DMS114 treated with DMSO at 0.1 percent for 48 hours (cell line): ENCODE measurements around the gene SLC38A6.

Experiments used
- DNase-seq: peaks from one replicate; lab custom pipeline; 2025; ENCODE audit not compliant: unreplicated experiment; lab: John Stamatoyannopoulos, UW

SLC38A6 gene

DNA sequence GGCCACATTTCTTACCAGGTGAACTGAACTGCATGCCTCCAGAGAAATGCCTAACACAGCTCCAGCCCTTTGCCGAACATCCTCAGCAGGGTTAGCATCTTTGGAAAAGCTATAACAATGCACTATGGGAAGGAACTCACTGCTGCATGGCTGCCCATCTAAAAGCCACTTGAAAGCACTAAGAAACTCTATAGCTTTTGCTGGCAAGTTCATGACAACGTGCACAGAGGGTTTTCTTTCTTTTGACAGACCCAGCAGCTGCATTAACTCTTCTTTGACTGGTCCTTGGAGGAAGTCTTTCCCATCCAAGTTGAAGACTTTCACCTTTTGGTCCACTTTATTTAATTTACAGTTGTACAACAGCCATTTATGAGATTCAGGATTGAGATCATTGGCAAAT lies 5.5 kb upstream of the SLC38A6 start:
- DNase-seq, result no peak

- DNase-seq, result no peak
Measured at GRCh38 chr14:60977847-60978246, 3.2 kb upstream of the SLC38A6 start.

GRCh38 chr14:60981633-60982455 lies 799 bp downstream of the SLC38A6 start:
- DNase-seq, result no peak

- DNase-seq, result no peak
Measured at GRCh38 chr14:60984196-60984595, 3.2 kb downstream of the SLC38A6 start.

GRCh38 chr14:60986500-60986899 lies 5.5 kb downstream of the SLC38A6 start:
- no peak for DNase-seq

DNA sequence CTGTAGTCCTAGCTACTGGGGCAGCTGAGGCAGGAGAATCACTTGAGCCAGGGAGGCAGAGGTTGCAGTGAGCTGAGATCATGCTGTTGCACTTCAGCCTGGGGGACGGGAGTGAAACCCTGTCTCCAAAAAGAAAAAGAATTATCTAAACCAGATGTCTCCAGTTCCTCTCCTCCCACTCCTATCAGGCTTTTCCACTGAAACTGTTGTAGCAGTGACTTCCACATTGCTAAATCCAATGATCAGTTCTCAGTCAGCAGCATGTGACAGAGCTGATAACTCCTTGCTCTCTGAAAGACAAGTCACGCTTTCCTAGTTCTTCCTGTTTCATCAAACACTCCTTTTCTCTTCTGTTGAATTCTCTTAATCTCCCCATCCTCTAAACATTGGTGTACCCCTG lies 8.6 kb downstream of the SLC38A6 start:
- DNase-seq, result no peak

GRCh38 chr14:60998617-60999016 lies 17.6 kb downstream of the SLC38A6 start:
- no peak for DNase-seq

DNA sequence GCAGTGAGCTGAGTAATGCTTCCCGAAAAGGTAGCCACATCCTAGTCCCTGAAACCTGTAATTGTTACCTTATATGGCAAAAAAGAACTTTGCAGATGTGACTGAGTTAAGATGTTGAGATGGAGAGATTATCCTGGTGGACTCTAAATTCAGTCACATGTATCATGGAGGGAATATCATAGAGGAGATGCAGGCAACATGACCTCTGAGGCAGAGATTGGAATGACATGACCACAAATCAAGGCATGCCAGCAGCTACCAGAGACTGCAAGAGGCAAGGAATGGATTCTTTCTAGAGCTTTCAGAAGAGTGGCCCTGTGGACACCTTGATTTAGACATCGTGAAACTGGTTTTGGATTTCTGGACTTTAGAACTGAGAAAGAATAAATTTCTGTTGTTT lies 18.5 kb downstream of the SLC38A6 start:
- DNase-seq, result no peak

DNA sequence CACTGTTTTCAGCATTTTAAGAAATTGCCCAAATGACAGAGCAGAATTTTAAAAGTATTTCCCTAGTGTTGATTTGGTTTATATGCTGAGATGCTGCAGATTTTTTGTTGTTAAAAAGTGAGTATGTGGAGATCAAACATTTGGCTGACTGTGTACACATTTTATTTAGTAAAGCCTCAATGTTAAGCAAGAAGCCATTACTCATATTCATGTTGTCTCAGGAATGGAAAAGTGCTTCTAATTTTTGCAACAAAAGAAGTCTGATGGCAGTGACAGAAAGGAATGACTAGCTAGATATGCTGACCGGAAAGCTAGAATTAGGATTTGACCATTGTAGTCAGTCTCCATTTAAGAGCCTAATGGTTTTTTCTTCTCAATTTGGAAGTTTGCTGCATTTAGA lies 22.5 kb downstream of the SLC38A6 start:
- no peak for DNase-seq

DNA sequence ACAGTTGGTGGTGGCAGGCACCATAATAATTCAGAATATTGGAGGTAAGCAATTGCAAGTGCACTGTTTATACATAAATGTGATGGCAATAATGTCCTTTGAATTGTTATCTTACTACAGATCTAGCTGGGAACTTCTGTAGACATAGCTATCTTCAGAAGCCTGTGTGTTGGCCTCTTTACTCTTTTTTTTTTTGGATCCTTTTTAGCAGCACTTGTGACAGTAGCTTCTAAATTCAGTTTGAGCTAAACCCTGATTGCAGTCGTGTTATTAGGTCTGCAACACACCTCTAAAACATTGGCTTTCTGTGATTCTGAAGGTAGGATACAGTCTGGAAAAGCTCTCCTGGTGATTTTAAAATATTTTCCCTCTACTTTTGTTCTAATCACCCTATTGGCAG lies 38.5 kb downstream of the SLC38A6 start:
- DNase-seq, result no peak

GRCh38 chr14:61025251-61026223 lies 44.5 kb downstream of the SLC38A6 start:
- peak; percentile 67 for DNase-seq

DNA sequence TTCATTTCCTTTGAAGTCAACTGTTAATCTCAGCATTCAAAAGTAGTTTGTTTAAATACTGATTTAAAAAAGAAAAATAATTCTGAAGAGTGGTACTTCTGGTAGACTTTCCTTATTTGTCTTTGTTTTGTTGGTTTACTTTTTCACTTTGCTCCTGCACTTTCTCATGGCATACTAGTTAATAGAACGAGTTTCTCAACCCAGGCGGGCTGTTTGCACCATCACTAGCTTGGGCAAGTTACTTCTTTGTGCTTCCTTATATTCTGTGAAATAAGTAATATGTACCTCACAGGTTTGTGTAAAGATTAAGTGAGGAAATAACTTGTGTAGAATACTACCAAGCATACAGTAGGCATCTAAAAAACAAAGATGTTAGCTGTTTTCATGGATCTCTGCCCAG lies 45.5 kb downstream of the SLC38A6 start:
- DNase-seq, result no peak

- no peak for DNase-seq
Measured at GRCh38 chr14:61031026-61031425, 50.0 kb downstream of the SLC38A6 start.

DNA sequence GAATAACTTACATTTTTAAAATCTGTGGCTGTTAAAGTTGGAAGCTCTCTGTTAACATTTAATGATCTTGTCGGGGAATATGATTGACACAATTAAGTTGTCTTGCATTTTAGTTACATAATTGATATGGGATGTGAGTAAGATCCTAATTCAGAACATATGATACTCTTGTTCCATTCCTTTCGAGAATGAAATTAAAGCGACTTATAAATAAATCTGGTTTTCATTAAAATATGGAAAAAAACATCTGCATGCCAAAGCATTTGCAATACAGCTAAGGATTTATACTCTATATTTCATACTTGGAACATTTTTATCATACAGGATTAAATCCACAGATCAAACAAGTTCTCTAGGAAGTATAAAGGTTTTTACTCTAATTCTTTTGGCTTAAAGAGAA lies 52.0 kb downstream of the SLC38A6 start:
- no peak for DNase-seq

- DNase-seq, result no peak
Measured at GRCh38 chr14:61033855-61034254, 52.8 kb downstream of the SLC38A6 start.

- DNase-seq, result no peak
Measured at GRCh38 chr14:61034416-61035120, 53.5 kb downstream of the SLC38A6 start.

GRCh38 chr14:61037215-61037614 lies 56.2 kb downstream of the SLC38A6 start:
- DNase-seq, result no peak

DNA sequence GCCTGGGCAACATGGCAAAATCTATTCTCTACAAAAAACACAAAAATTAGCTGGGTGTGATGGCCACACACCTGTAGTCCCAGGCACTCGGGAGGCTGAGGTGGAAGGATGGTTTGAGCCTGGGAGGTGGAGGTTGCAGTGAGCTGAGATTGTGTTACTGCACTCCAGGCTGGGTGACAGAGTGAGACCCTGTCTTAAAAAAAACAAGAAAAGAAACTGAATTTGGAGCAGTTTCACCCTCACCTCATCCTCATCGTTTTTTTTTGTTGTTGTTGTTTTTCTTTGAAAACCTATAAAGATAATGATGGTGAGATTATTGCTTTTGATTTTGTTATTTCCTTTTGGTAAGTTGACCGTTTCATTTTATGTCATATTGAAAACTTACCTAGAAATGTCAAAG lies 60.7 kb downstream of the SLC38A6 start:
- DNase-seq, result no peak

- no peak for DNase-seq
Measured at GRCh38 chr14:61042220-61042619, 61.2 kb downstream of the SLC38A6 start.

DNA sequence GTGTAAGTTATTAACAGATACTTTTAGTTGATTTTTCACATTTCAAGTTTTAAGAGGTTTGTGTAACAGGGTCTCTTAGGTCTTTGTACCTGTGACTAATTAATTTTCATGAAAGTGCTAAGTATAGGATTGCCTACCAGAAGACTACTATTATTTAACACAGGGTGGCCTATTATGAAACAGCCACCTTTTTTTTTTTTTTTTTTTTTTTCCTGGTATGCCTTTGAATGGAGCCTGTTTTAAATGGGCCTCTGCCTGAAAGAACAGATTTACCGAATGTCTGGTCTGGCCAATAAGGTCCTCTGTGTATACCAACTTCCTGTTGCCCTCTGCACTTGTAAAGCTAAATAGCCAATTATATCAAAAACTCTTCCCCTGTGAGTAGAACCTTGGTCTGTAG lies 62.5 kb downstream of the SLC38A6 start:
- DNase-seq, result no peak

- DNase-seq, result no peak
Measured at GRCh38 chr14:61047021-61047420, 66.0 kb downstream of the SLC38A6 start.
